Measurements from ENCODE around the gene WEE2.

Gene WEE2

GRCh38 chr7:141731476-141732149 lies 23.5 kb downstream of the WEE2 start:
- H3K36me3 ChIP-seq (ENCODE audit: control insufficient read depth in 2 of 2, insufficient read depth in 1 of 2, low read length in 2 of 2) = no peaks in the 10 kb centered on the region
- H3K9me3 ChIP-seq (ENCODE audit: control insufficient read depth, insufficient read depth, low read depth, low read length) = no peaks in the 10 kb centered on the region
- no peak overlapping the region for H3K27ac ChIP-seq (ENCODE audit: extremely low read depth, low read depth, low read length)
- no peaks in the 10 kb centered on the region for H3K4me1 ChIP-seq (ENCODE audit: control insufficient read depth, insufficient read depth, low read length)
- TF ChIP-seq ZNF596 (tag by site-specific recombination; IDR thresholded peaks at IDR 0.05) (peak; percentile 97), ZNF510 (tag by site-specific recombination; IDR thresholded peaks at IDR 0.05; ENCODE audit: insufficient replicate concordance) (no peak)
- no peak overlapping the region for H3K4me3 ChIP-seq (ENCODE audit: low read depth, low read length)
- POLR2A ChIA-PET = no interaction called here
- CTCF ChIA-PET = no interaction called here

- CTCF ChIA-PET = interaction anchor here (0.6 to 3.0 kb wide), 24 partner anchors 8 to 963 kb away, joined by 3 to 23 read pairs (median 4); no protein-coding TSS in a partner anchor
- TF ChIP-seq ZBTB20 (tag by site-specific recombination; IDR thresholded peaks at IDR 0.05) (no peak), MYNN (tag by site-specific recombination; IDR thresholded peaks at IDR 0.05; ENCODE audit: borderline replicate concordance) (peak; percentile 76; the same call in 1 of the 2 replicates), TRIM28 (IDR thresholded peaks at IDR 0.05; ENCODE audit: borderline replicate concordance, low read length) (no peak), ZFHX2 (tag by site-specific recombination; conservative IDR thresholded peaks at IDR 0.05) (no peak), MZF1 (tag by site-specific recombination; IDR thresholded peaks at IDR 0.05; ENCODE audit: borderline replicate concordance) (no peak), ZSCAN23 (tag by site-specific recombination; IDR thresholded peaks at IDR 0.05) (no peak), ZNF202 (tag by site-specific recombination; IDR thresholded peaks at IDR 0.05; ENCODE audit: borderline replicate concordance) (no peak), REST (tag by site-specific recombination; IDR thresholded peaks at IDR 0.05) (peak; percentile 12; the same call in 1 of the 2 replicates), BCL6B (tag by site-specific recombination; IDR thresholded peaks at IDR 0.05) (no peak), ZFP3 (tag by site-specific recombination; IDR thresholded peaks at IDR 0.05; ENCODE audit: low read depth) (no peak), ZNF266 (tag by site-specific recombination; IDR thresholded peaks at IDR 0.05; ENCODE audit: low read depth) (0 out of 2 replicates have a peak, but pooled peaks have one; percentile 8), ZNF274 (IDR thresholded peaks at IDR 0.05; ENCODE audit: low read length) (no peak), ZNF274 (tag by site-specific recombination; IDR thresholded peaks at IDR 0.05; ENCODE audit: borderline replicate concordance) (no peak), ZNF600 (tag by site-specific recombination; IDR thresholded peaks at IDR 0.05) (no peak), ZNF768 (tag by site-specific recombination; IDR thresholded peaks at IDR 0.05) (no peak; the same call in 1 of the 2 replicates), ZBTB17 (tag by site-specific recombination; IDR thresholded peaks at IDR 0.05) (no peak), HOXA7 (CRISPR knock-in tag; IDR thresholded peaks at IDR 0.05; ENCODE audit: borderline replicate concordance) (no peak), ZBTB7A (tag by site-specific recombination; IDR thresholded peaks at IDR 0.05; ENCODE audit: low read depth) (no peak), ZNF571 (tag by site-specific recombination; IDR thresholded peaks at IDR 0.05) (no peak), ZNF488 (tag by site-specific recombination; IDR thresholded peaks at IDR 0.05) (no peak), PBX3 (CRISPR knock-in tag; IDR thresholded peaks at IDR 0.05) (no peak), EGR2 (tag by site-specific recombination; IDR thresholded peaks at IDR 0.05; ENCODE audit: low read depth) (no peak), ZNF341 (tag by site-specific recombination; IDR thresholded peaks at IDR 0.05; ENCODE audit: low read depth) (0 out of 2 replicates have a peak, but pooled peaks have one; percentile 32), SETDB1 (IDR thresholded peaks at IDR 0.05; ENCODE audit: insufficient read length, low read length) (no peak)
Measured at GRCh38 chr7:141737118-141737835, 29.1 kb downstream of the WEE2 start.

More at GRCh38 chr7:141737118-141737835, 29.1 kb downstream of the WEE2 start:
- peak overlapping the region; percentile 13 for H3K27ac ChIP-seq (ENCODE audit: extremely low read depth, low read depth, low read length)
- H3K4me3 ChIP-seq (ENCODE audit: low read depth, low read length) = peak overlapping the region; percentile 52
- no peaks in the 10 kb centered on the region for H3K4me1 ChIP-seq (ENCODE audit: control insufficient read depth, insufficient read depth, low read length)
- H3K9me3 ChIP-seq (ENCODE audit: control insufficient read depth, insufficient read depth, low read depth, low read length) = no peaks in the 10 kb centered on the region
- POLR2A ChIA-PET = interaction anchor here (0.6 to 1.8 kb wide), 6 partner anchors 10 to 1959 kb away, joined by 3 to 12 read pairs (median 6); partner anchors contain the start of gene DENND11
- peaks cover 0 to 28% of the 10 kb centered on the region in 2 experiments; a peak in 2 of 3 replicates for H3K36me3 ChIP-seq (ENCODE audit: control insufficient read depth in 2 of 2, insufficient read depth in 1 of 2, low read length in 2 of 2)

Measured in HEK293 (cell line).